OCI-M1 (cell line): ENCODE measurements around the gene XYLT2.

ENCODE experiments used
- DNase-seq: peaks from one replicate; lab custom pipeline; 2025; lab: John Stamatoyannopoulos, UW

The XYLT2 gene

DNA sequence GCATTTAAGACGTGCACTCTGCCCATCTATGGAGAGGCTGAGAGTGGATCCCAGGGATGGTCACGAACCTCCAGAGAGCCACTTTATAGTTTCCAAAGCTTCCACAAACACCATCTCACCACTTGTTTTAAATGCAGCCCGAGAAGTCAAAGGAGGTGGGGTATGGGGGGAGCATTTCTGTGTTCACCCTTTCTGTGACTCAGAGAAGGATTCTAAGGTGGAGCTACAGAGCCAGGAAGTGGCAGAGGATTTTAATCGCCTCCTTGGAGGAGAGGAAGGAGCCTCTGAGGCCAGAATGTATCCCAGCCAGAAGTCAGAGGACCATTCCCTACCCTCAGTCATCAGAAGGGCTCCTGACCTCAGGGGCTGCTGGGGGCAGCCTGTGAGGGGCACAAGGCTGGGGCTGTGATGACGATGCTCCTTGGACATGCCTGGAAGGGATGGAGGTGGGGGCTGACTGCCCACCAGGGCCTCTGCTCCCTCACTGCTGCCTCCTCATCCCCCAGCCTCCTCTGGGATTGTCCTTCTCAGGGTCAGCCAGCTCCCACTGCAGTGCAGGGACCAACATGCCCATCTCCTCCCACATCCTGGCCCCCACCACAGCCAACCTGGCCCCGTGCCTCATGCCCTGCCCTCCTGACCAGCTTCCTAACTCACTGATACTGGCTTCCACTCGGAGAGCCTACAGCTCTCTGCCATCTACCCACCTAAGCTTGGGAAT, 2.8 kb downstream of the XYLT2 start:
- no peak for DNase-seq

DNA sequence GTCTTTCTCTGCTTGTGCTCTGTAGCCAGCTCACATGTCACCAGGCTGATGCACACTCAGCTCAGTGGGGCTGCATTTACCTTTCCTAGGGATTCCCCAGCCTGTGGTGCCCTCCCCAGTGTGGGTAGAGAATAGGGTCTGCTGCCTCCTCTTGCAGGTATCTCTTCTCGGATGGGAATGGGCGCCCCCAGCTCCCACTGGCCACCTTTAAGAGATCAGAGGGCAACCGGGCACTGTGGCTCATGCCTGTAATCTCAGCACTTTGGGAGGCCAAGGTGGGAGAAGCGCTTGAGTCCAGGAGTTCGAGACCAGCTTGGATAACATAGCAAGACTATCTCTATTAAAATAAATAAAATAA, 3.3 kb downstream of the XYLT2 start:
- DNase-seq, result no peak

DNA sequence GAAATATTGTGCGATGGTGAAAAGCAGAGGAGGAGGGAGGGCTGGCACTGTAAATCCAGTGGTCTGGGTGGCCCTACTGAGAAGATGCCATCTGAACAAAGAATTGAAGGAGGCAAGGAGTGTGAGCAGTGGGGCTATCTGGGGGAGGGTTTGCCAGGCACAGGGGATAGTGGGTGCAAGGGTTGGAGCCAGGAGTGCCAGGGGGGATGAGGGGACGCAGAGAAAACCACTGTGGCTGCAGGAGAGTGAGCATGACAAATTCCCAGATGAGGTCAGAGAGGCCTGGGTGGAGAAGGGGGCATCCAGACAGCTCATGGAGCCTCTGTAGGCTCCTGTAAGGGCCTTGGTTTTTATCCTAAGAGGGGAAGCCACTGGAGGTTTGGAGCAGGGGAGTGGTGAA, 4.8 kb downstream of the XYLT2 start:
- no peak for DNase-seq

DNA sequence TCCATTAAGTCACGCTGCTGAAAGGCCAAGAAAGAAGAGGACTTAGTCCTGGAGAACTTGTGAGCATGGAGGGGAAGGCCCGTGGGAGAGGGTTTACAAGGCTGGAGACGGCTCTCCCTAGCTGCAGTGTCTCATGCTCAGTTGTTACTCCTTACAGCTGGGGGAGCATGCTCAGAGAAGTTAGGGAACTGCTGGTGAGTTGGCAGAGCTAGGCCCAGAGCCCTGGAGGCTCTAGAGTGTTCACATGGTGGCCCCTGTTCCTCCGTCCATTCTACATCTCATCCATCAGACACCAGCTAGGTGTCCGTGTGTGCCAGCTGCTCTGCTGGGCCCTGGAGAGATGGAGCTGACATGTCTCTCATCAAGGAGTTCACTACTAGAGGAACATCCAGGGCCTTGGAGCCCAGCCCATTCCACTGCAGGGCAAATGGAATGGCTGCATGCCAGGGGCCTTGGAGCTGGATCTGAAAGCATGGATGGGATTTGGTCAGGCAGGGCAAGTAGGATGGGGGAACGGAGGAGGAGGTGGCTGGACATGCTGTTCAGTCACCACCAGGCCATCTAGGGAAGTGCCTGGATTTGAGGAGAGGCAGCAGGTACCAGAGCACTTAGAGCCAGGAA, 6.3 kb downstream of the XYLT2 start:
- no peak for DNase-seq

DNA sequence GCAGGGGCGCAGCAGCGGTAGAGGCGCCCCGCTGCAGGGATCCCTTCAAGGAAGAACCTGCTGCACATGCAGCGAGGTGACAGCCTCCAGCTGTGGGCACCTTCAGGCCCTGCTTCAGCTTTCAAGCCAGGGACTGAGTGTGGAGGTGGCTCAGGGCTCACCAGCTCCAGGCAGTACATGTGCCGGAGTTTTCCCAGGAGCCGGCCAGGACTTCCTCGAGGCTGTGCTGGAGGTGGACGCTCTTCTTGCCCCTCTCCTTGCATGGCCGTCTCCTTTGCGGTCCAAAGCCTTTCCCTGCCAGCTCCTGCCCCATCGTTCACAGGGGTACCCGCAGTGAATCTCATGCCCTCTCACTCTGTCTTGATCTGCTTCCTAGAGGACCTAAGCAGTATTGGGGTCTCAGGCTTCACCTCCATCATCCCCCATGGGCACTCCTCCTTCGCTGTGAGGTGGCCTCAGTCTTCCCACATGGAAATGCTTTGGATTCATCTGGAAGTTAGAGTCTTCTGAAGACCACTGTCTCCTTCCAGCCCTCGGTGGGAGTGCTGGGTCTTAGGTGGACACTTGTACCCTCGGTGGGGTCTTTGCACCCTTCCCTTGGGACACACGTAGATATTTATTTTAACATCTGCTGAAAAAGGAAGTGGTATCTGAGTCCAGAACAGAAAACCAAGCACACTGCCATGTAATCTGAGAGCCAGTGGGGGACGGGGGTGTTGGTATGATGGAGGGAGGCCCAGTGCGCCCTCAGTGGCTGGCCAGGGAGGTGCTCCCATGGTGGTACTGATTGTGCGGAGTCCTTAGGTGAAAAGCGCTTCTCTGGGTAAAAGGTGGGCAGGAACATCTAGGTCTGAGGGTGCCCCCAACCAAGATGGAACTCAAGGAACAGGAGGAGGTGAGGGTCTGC, 7.0 kb downstream of the XYLT2 start:
- no peak for DNase-seq

DNA sequence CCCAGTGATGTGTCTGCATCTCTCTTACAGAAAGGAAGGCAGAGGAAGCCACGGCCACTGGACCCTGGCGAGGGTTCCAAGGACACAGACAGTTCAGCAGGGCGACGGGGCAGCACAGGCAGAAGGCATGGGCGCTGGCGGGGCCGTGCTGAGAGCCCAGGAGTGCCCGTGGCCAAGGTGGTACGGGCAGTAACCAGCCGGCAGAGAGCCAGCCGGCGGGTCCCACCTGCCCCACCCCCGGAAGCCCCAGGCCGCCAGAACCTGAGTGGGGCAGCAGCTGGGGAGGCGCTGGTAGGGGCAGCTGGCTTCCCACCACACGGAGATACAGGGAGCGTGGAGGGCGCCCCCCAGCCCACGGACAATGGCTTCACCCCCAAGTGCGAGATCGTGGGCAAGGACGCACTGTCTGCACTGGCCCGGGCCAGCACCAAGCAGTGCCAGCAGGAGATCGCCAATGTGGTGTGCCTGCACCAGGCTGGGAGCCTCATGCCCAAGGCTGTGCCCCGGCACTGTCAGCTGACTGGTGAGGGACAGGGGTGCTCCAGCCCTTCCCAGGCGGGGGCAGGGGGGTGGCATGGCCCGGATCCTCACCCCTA, 7.8 kb downstream of the XYLT2 start:
- DNase-seq, result no peak

DNA sequence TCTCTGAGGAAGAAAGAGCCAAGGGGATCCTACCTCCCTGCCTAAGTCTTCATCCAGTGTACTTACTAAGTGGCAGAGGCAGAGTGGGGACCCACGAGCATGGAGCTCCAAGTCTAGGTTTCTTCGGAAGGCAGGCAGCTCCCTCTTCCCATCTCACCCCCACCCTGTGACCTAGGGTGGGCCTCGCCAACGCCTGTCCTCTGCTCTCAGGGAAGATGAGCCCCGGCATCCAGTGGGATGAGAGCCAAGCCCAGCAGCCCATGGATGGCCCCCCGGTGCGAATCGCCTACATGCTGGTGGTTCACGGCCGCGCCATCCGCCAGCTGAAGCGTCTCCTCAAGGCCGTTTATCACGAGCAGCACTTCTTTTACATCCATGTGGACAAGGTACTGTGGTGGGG, 8.3 kb downstream of the XYLT2 start:
- no peak for DNase-seq

DNA sequence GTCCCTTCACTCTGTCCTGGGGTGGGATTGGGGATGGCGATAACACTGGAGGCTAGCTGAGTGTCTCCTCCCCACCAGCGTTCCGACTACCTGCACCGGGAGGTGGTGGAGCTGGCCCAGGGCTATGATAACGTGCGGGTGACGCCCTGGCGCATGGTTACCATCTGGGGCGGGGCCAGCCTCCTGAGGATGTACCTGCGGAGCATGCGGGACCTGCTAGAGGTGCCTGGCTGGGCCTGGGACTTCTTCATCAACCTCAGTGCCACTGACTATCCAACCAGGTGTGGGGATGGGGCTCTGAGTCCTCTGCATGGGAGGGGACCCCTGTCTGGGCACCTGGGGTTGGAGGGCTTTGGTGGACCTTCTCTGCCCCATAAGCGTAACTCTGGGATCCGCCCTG, 8.8 kb downstream of the XYLT2 start:
- no peak for DNase-seq

DNA sequence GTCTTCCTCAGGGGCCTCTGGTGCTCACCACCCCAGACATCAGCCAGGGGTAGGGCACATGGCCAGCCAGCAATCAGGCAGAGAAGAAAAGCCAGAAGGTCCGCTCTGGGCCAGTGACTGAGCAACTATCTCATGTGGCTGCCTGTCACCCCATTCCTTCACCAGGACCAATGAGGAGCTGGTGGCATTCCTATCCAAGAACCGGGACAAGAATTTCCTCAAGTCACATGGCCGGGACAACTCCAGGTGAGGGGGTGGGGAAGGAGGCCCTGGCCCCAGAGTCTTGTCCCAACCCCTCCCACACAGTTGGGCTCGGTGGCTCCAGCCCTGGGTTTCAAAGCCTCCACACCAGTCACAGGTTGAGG, 9.4 kb downstream of the XYLT2 start:
- no peak for DNase-seq

DNA sequence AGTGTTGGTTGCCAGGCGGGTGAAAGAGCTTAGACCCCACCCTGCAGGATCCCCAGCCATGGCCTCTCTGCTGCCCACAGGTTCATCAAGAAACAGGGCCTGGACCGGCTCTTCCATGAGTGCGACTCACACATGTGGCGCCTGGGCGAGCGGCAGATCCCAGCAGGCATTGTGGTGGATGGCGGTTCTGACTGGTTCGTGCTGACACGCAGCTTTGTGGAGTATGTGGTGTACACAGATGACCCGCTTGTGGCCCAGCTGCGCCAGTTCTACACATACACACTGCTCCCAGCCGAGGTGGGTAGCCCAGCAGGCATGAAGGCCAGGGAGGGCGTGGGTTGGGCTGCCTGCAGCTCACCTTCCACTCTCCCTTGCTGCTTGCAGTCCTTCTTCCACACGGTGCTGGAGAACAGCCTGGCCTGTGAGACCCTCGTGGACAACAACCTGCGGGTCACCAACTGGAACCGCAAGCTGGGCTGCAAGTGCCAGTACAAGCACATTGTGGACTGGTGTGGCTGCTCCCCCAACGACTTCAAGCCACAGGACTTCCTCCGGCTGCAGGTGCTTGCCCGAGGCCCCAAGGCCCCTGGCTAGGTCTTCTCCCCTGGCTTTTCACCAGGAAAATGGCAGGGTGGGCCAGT, 9.9 kb downstream of the XYLT2 start:
- DNase-seq, result no peak

DNA sequence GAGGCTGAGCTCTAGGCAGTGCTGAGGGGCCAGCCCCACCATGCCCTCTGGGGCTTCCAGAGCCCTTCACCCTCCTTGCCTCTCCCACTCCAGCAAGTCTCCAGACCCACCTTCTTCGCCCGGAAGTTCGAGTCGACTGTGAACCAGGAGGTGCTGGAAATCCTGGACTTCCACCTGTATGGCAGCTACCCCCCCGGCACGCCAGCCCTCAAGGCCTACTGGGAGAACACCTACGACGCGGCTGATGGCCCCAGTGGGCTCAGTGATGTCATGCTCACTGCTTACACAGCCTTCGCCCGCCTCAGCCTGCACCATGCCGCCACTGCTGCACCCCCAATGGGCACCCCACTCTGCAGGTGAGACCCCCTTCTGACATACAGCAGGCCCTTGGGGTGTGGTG, 10.5 kb downstream of the XYLT2 start:
- DNase-seq, result no peak

DNA sequence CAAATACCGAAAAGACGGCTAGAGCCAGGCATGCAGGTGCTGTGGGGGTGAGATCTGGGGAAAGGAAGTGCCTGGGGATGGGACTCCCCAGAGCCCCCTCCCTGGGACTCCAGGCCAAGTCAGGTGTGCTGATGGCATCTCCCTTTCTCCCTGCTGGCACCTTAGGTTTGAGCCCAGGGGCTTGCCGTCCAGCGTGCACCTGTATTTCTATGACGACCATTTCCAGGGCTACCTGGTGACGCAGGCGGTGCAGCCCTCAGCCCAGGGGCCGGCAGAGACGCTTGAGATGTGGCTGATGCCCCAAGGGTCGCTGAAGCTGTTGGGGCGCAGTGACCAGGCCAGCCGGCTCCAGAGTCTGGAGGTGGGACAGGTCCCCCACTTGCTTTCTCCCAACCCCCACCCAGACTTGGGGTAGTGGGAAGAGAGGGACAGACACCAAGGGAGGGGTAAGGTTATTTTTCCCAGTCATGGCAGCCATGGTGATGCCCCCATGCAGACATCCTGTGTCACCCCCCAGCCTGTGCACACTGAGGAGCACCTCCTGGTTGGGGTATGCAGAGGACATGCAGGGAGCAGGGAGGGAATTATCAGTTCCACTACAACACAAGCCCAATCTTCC, 11.1 kb downstream of the XYLT2 start:
- no peak for DNase-seq

DNA sequence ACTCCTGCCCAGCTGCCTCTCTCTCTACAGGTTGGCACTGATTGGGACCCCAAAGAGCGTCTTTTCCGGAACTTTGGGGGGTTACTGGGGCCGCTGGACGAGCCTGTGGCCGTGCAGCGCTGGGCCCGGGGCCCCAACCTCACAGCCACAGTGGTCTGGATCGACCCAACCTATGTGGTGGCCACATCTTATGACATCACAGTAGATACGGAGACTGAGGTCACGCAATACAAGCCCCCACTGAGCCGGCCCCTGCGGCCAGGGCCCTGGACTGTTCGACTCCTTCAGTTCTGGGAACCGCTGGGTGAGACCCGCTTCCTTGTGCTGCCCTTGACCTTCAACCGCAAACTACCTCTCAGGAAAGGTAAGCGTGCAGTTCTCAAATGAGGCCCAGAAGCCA, 12.3 kb downstream of the XYLT2 start:
- DNase-seq, result no peak

DNA sequence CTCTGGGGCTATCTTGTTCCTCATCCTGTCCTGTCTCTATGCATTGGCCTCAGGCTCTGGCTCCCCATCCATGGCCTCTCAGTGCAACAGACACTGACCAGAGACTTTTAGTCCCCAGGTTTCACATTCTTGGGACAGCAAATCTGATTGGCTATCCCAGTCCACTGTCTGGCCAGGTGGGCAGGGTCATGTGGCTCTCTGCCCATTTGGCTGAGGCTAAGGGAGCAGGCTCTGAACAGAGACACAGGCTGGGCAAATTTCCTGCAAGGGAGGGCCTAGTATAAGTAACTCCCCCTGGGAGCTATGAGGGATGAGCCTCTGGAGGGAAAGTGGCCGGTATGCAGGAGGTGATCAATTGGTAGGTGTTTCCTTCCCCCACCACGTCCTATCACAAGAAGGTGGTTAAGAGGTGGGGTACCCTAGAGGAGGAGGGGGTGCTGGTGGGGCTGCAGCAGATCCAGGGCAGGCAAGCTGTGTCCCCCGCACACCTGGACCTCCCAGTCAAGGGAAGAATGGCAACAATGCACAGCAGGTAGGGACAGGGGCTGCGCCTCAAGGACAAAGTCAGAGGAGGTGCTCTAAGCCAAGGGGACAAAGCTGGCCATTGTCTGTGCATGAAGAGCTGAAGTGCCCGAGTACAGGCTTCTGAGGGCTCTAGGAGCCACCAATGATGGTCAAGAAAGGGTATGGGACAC, 13.2 kb downstream of the XYLT2 start:
- no peak for DNase-seq

DNA sequence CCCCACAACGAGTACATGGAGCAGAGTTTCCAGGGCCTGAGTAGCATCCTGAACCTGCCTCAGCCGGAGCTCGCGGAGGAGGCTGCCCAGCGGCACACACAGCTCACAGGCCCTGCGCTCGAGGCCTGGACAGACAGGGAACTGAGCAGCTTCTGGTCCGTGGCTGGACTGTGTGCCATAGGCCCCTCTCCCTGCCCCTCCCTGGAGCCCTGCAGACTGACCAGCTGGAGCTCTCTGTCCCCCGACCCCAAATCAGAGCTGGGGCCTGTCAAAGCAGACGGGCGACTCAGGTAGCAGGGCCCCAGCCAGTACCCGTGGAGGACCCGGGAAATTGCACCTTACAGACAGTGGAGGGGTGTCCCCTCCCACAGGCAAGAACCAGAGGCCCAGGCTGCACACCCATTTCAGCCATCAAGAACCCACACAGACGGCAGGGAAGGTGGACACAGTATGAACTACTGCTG, 14.1 kb downstream of the XYLT2 start:
- no peak for DNase-seq

DNA sequence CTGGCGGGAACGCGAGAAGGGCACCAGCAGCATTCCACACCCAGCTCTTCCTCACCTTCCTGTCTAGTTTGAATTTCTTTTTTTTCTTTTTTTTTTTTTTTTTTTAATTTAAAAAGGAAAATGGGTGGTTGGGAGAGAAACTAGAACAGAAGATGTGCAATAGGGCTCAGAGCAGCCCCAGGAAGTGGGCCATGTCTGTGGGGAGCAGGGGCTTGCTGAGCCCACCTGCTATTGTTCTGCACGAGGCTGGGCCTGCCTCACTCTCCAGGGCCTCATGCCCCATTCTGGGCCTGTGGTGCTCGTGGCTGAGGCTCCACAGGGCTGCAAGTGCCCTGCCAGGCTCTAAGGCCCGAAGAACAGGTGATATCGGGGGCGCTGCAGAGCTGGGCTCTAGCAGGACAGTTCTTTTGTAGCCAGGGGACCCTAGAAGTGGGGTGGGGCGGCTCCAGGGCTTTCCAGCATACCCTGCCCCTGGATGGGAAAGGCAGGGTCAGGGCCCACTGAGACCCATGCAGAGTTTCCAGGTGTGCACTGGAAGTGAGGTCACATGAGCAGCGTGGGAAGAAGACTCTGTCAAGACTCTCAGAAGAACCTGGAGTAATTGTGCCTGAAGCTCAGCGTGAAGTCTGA, 14.7 kb downstream of the XYLT2 start:
- DNase-seq, result no peak

DNA sequence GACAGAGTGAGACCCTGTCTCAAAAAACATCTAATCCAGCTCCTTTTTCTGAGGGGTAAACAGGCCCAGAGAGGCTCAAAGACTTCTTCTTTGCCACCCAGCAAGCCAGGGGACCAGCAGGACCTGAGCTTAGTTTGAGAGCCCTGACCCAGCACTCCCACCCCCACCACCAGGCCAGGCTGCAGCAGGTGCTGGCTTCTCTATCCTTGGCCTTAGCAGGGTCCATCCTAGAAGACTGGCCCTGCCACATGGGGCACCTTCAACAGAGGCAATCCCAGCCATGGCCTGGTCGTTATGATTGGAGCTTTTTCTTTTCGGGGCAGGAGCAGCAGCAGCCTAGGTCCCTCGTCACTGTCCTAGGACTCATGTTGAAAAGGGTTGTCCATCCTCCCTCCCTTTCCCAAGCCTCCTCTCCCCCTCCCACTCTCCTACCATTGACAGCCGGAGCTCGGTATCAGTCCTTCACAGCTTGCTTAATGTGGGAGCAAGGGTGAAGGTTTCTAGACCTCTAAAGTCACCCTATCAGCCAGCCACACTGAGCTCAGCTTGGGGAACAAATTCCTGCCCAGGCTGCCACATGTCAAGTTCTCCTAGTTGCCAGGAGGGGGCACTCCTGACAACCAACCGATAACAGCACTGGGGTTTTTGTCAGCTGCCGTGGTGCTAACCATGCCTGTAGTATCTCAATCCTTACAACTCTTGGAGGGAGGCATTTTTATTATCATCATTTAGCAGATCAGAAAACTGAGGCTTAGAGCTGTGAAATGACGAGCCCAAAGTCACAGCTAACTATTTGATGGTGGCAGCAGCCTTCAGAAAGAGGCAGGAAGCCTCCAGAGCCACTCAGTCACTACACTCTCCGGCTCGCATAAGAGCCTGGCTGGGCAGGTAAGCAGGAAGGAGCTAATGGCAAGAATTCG, 15.9 kb downstream of the XYLT2 start:
- peak; percentile 90 for DNase-seq

DNA sequence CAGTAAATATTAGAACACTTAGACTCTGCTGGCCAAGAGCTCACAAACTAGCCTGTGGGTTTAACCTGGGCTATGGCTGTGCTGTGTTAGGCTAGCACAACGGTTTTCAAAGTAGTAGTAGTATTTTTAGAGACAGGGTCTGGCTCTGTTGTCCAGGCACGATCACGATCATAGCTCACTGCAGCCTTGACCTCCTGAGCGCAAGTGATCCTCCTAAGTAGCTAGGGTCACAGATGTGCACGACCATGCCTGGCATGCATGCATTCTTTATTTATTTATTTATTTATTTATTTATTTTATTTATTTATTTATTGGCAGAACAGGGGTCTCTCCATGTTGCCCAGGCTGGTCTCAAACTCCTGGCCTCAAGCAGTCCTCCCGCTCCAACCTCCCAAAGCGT, 16.7 kb downstream of the XYLT2 start:
- no peak for DNase-seq

DNA sequence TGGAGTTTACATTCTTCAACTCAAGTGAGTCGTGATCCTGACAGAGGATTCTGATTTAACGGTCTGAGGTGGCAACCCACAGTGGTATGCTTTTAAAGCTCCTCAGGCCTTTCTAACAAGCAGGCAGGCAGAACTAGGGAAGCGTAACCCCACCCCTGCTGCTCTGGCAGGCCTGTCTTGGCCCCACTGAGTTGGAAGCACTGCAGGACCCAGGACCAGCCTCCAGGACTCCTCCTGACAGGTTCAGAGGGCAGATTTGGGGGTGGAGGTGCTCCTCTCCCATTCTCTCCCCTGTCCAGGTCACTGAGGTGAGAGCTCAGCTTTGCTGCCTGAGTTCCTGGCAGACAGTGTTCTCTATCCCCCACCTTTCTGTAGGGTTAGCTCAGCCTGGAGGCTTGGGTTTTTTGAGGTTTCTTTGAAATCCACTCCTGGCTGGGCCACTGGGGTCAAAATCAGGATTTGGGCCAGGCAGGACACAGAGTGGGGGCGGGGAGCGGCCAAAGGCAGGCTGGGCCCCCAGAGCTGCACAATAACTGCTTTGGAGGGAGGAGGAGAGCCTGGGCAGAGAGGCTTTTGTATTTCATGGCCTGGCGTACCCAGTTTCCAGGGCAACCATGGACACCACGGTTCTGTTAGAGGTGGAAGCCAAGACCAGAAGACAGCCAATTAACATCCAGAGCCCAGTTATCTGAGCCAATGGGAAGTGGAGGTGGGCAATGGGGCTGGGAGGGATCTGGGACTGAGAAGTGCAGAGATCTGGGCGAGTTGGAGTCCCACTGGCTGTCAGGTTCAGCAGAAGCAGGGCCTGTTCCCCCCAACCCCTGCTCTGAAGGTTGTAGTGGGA, 17.5 kb downstream of the XYLT2 start:
- no peak for DNase-seq
